Measurements from ENCODE around the gene TACC2. TPM values are rescaled to one million over a fixed set of nuclear protein-coding genes. Genes with fewer than 3 reads are reported as not detected.

TACC2 gene
- total RNA-seq, 4 donors from 2014 or later: 191 to 400 (median 261) TPM

- no peak for DNase-seq (ENCODE audit: low spot score in 2 of 2)
- TF ChIP-seq CTCF (IDR thresholded peaks at IDR 0.05) (no peak), POLR2A (IDR thresholded peaks at IDR 0.05) (no peak)
- WGBS, 2 donors: 72 to 79% methylated on average over 19 of the region's 19 CpGs
- intact Hi-C loops (cut with DNase I; ENCODE audit: low total_unique reads): no loop called here
- no peak overlapping the region for H3K4me3 ChIP-seq (ENCODE audit: low read depth, poor library complexity, severe bottlenecking)
Observed at GRCh38 chr10:122190176-122190943, 201.4 kb downstream of the TACC2 start.

GRCh38 chr10:122191936-122192541 lies 203.1 kb downstream of the TACC2 start:
- WGBS, 2 donors: 85 to 87% methylated on average over 16 to 18 of the region's 18 CpGs
- intact Hi-C loops (cut with DNase I; ENCODE audit: low total_unique reads): no loop called here
- TF ChIP-seq POLR2A (IDR thresholded peaks at IDR 0.05) (no peak), CTCF (IDR thresholded peaks at IDR 0.05) (no peak)
- no peak overlapping the region for H3K4me3 ChIP-seq (ENCODE audit: low read depth, poor library complexity, severe bottlenecking)
- DNase-seq (ENCODE audit: low spot score in 2 of 2): no peak

- intact Hi-C loops (cut with DNase I; ENCODE audit: low total_unique reads): no loop called here
- TF ChIP-seq POLR2A (IDR thresholded peaks at IDR 0.05) (no peak), CTCF (IDR thresholded peaks at IDR 0.05) (no peak)
- no peak for DNase-seq (ENCODE audit: low spot score in 2 of 2)
- WGBS, 2 donors: 96 to 98% methylated on average over 9 of the region's 9 CpGs
- H3K4me3 ChIP-seq (ENCODE audit: low read depth, poor library complexity, severe bottlenecking): no peak overlapping the region
Observed at GRCh38 chr10:122194251-122194650, 205.3 kb downstream of the TACC2 start.

- DNase-seq (ENCODE audit: low spot score in 2 of 2): no peak
- intact Hi-C loops (cut with DNase I; ENCODE audit: low total_unique reads): no loop called here
- WGBS, 2 donors: 89 to 91% methylated on average over 12 of the region's 12 CpGs
- no peak overlapping the region for H3K4me3 ChIP-seq (ENCODE audit: low read depth, poor library complexity, severe bottlenecking)
- TF ChIP-seq POLR2A (IDR thresholded peaks at IDR 0.05) (no peak), CTCF (IDR thresholded peaks at IDR 0.05) (no peak)
Observed at GRCh38 chr10:122196218-122196617, 207.3 kb downstream of the TACC2 start.

GRCh38 chr10:122197611-122198222 lies 208.8 kb downstream of the TACC2 start:
- intact Hi-C loops (cut with DNase I; ENCODE audit: low total_unique reads): no loop called here
- 82 to 86% methylated on average over 13 of the region's 13 CpGs for WGBS, 2 donors

More at GRCh38 chr10:122197611-122198222, 208.8 kb downstream of the TACC2 start:
- TF ChIP-seq CTCF (IDR thresholded peaks at IDR 0.05) (no peak), POLR2A (IDR thresholded peaks at IDR 0.05) (no peak)
- no peak for DNase-seq (ENCODE audit: low spot score in 2 of 2)
- no peak overlapping the region for H3K4me3 ChIP-seq (ENCODE audit: low read depth, poor library complexity, severe bottlenecking)

Data from lower leg skin (tissue), 4 donors.